K562 (cell line): Measurements from ENCODE around the gene GHDC. TPM values are rescaled to one million over a fixed set of nuclear protein-coding genes. Genes with fewer than 3 reads are reported as not detected.

Experiments
- BCL6 ChIP-seq: fragments of 250-450 bp; sonication (Bioruptor Pico); IDR thresholded peaks from 2 replicates; pipeline ENCODE4 v1.4.0; 2020
- DPF2 ChIP-seq: fragments of 450-650 bp; IDR thresholded peaks from 2 replicates; pipeline ENCODE4 v1.6.1; 2016
- FOXM1 ChIP-seq, 2 experiments: fragments of 450-650 bp in 1 of 2; sonication (generic) in 1 of 2; formaldehyde crosslinking in 1 of 2; IDR thresholded peaks; 2 replicates each; pipeline versions ENCODE4 v1.6.1 to v1.9.0; 2017 to 2022; ENCODE audit warnings: low read depth in 2 of 2, mild to moderate bottlenecking in 2 of 2, missing genetic modification reagents in 1 of 2, moderate library complexity in 1 of 2
- LARP7 ChIP-seq: fragments of 450-650 bp; IDR thresholded peaks from 2 replicates; pipeline ENCODE4 v1.6.1; 2016
- POLR2A ChIP-seq: fragments of 450-650 bp; conservative IDR thresholded peaks from 2 replicates; pipeline ENCODE4 v1.6.1; 2016
- RCOR1 ChIP-seq, 2 experiments: IDR thresholded peaks; 2 replicates each; pipeline ENCODE4 v1.6.1; 2012; ENCODE audit warnings: low read depth in 2 of 2, low read length in 2 of 2, borderline replicate concordance in 1 of 2, improper control_type of control experiment in 1 of 2
- SMAD3 ChIP-seq: fragments of 450-650 bp; formaldehyde crosslinking; conservative IDR thresholded peaks from 2 replicates; pipeline ENCODE4 v1.4.0; 2020; ENCODE audit warnings: mild to moderate bottlenecking
- ZNF121 ChIP-seq: sonication (generic); formaldehyde crosslinking; conservative IDR thresholded peaks from 2 replicates; pipeline ENCODE4 v1.8.0; 2022; ENCODE audit warnings: missing genetic modification reagents
- ZNF717 ChIP-seq: fragments of 250-450 bp; sonication (Bioruptor Pico); IDR thresholded peaks from 2 replicates; pipeline ENCODE4 v1.5.0; 2021
- polyA plus RNA-seq, 8 experiments: library from polyadenylated mRNA; depleted of rRNA in 4 of 8; stranded (reverse) in 5 of 8; unstranded in 3 of 8; fragments of >200 nt; fragmentation: Nextera tagmentation in 2 of 8; fragmentation: Illumina TruSeq in 1 of 8; extraction: Ambion mirVana in 2 of 8; extraction: Trizol in 1 of 8; gene quantifications; 2 replicates each; pipeline versions ENCODE4 v1.2.1 to v1.2.3, GENCODE V29; 2011 to 2014; ENCODE audit warnings: inconsistent platforms in 1 of 8, missing spikeins in 1 of 8
- total RNA-seq, 7 experiments: library from RNA; depleted of rRNA in 6 of 7; stranded (reverse); fragments of >200 nt in 6 of 7; fragmentation: Illumina TruSeq in 2 of 7; extraction: Trizol in 2 of 7; gene quantifications; 2 replicates each; pipeline versions ENCODE4 v1.2.1 to v1.2.3, GENCODE V29; 2011 to 2021; ENCODE audit warnings: low replicate concordance in 1 of 7
- TF ChIP-seq, protein P1 (sequence below): fragments of 450-650 bp; formaldehyde crosslinking; IDR thresholded peaks from 2 replicates; pipeline ENCODE4 v1.4.0; 2020; ENCODE audit warnings: mild to moderate bottlenecking, mixed read lengths
- TF ChIP-seq, protein P2 (sequence below): fragments of 250-450 bp; sonication (Bioruptor Pico); IDR thresholded peaks from 2 replicates; pipeline ENCODE4 v1.4.0; 2020; ENCODE audit warnings: mild to moderate bottlenecking, moderate library complexity, borderline replicate concordance
- TF ChIP-seq, protein P3 (sequence below): fragments of 450-650 bp; formaldehyde crosslinking; conservative IDR thresholded peaks from 2 replicates; pipeline ENCODE4 v1.4.0; 2022; ENCODE audit warnings: mild to moderate bottlenecking, missing genetic modification characterization
- TF ChIP-seq, protein P4 (sequence below): fragments of 450-650 bp; IDR thresholded peaks from 2 replicates; pipeline ENCODE4 v1.6.1; 2017; ENCODE audit warnings: antibody characterized with exemption

GHDC gene
- total and polyA plus RNA-seq, 9 of the 15 experiments (the other 6 are each of a cell fraction or from before 2014, with no cell fraction given): 0.65 to 23.2 (median 11.2) TPM

DNA sequence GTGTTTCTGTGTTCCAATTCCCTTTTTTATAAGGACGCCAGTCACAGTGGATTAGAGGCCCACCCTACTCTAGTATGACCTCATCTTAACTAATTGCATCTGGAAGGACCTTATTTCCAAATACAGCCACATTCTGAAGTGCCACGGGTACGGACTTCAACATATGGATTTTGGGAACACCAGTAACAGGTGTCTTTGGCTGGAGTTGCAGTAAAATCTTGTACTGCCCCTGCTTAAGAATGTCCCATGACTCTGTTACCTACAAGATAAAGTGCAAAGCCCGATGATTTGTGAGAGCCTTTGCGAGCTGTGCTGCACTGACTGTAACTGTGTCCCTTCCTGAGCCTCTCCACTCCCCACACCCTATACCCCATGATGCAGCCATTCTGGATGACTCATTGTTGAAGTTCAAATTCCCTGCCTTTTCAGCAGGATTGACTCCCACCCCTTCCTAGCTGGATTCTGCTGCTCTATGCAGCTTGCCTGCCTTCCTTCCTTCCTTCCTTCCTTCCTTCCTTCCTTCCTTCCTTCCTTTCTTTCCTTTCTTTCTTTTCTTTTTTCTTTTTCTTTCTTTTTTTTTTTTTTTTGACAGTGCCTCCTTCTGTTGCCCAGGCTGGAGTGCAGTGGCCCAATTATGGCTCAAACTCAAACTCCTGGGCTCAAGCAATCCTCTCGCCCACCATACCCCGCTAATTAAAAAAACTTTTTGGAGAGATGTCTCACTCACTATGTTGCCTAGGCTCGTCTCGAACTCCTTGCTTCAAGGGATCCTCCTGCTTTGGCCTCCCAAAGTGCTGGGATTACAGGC lies 11.2 kb downstream of the GHDC start (continued):
- TF ChIP-seq, protein P1, sequence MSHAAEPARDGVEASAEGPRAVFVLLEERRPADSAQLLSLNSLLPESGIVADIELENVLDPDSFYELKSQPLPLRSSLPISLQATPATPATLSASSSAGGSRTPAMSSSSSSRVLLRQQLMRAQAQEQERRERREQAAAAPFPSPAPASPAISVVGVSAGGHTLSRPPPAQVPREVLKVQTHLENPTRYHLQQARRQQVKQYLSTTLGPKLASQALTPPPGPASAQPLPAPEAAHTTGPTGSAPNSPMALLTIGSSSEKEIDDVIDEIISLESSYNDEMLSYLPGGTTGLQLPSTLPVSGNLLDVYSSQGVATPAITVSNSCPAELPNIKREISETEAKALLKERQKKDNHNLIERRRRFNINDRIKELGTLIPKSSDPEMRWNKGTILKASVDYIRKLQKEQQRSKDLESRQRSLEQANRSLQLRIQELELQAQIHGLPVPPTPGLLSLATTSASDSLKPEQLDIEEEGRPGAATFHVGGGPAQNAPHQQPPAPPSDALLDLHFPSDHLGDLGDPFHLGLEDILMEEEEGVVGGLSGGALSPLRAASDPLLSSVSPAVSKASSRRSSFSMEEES (CRISPR knock-in tag): no peak
- peak; percentile 95 for TF ChIP-seq DPF2
- no peak for TF ChIP-seq BCL6 (CRISPR knock-in tag)
- TF ChIP-seq, protein P2, sequence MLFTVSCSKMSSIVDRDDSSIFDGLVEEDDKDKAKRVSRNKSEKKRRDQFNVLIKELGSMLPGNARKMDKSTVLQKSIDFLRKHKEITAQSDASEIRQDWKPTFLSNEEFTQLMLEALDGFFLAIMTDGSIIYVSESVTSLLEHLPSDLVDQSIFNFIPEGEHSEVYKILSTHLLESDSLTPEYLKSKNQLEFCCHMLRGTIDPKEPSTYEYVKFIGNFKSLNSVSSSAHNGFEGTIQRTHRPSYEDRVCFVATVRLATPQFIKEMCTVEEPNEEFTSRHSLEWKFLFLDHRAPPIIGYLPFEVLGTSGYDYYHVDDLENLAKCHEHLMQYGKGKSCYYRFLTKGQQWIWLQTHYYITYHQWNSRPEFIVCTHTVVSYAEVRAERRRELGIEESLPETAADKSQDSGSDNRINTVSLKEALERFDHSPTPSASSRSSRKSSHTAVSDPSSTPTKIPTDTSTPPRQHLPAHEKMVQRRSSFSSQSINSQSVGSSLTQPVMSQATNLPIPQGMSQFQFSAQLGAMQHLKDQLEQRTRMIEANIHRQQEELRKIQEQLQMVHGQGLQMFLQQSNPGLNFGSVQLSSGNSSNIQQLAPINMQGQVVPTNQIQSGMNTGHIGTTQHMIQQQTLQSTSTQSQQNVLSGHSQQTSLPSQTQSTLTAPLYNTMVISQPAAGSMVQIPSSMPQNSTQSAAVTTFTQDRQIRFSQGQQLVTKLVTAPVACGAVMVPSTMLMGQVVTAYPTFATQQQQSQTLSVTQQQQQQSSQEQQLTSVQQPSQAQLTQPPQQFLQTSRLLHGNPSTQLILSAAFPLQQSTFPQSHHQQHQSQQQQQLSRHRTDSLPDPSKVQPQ: no peak
- peak; percentile 72 for TF ChIP-seq FOXM1 (IDR thresholded peaks at IDR 0.05; ENCODE audit: low read depth)
- TF ChIP-seq FOXM1 (CRISPR knock-in tag; IDR thresholded peaks at IDR 0.05; ENCODE audit: low read depth): no peak
- no peak for TF ChIP-seq SMAD3 (CRISPR knock-in tag)
- TF ChIP-seq POLR2A: 0 out of 2 replicates have a peak, but pooled peaks have one; percentile 1
- TF ChIP-seq RCOR1 (IDR thresholded peaks at IDR 0.05; ENCODE audit: borderline replicate concordance in 1 of 2, low read depth in 2 of 2, low read length in 2 of 2): peak in 1 of 2 experiments; percentile 69; a peak in 2 of 4 replicates
- TF ChIP-seq, protein P3, sequence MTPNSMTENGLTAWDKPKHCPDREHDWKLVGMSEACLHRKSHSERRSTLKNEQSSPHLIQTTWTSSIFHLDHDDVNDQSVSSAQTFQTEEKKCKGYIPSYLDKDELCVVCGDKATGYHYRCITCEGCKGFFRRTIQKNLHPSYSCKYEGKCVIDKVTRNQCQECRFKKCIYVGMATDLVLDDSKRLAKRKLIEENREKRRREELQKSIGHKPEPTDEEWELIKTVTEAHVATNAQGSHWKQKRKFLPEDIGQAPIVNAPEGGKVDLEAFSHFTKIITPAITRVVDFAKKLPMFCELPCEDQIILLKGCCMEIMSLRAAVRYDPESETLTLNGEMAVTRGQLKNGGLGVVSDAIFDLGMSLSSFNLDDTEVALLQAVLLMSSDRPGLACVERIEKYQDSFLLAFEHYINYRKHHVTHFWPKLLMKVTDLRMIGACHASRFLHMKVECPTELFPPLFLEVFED: 0 out of 2 replicates have a peak, but pooled peaks have one; percentile 39
- no peak for TF ChIP-seq ZNF717 (CRISPR knock-in tag)
- no peak for TF ChIP-seq ZNF121 (CRISPR knock-in tag)
- TF ChIP-seq, protein P4, sequence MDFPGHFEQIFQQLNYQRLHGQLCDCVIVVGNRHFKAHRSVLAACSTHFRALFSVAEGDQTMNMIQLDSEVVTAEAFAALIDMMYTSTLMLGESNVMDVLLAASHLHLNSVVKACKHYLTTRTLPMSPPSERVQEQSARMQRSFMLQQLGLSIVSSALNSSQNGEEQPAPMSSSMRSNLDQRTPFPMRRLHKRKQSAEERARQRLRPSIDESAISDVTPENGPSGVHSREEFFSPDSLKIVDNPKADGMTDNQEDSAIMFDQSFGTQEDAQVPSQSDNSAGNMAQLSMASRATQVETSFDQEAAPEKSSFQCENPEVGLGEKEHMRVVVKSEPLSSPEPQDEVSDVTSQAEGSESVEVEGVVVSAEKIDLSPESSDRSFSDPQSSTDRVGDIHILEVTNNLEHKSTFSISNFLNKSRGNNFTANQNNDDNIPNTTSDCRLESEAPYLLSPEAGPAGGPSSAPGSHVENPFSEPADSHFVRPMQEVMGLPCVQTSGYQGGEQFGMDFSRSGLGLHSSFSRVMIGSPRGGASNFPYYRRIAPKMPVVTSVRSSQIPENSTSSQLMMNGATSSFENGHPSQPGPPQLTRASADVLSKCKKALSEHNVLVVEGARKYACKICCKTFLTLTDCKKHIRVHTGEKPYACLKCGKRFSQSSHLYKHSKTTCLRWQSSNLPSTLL: 0 out of 2 replicates have a peak, but pooled peaks have one; percentile 53
- TF ChIP-seq LARP7: peak; percentile 85; the same call in 1 of the 2 replicates
